ENCODE data around the gene KIAA0040. TPM values are rescaled to one million over a fixed set of nuclear protein-coding genes. Genes with fewer than 3 reads are reported as not detected.

Gene KIAA0040
- total and polyA plus RNA-seq, 4 donors: 4.6 to 12.0 (median 5.7) TPM

GRCh38 chr1:175179837-175180590 lies 12.6 kb downstream of the KIAA0040 start:
- H3K4me1 ChIP-seq (ENCODE audit: control insufficient read depth in 4 of 4, insufficient read depth in 4 of 4, low read length in 3 of 4): no peaks in the 10 kb centered on the region

GRCh38 chr1:175178456-175178855 lies 14.1 kb downstream of the KIAA0040 start:
- DNase-seq (ENCODE audit: low spot score): no peak
- Histone ChIP-seq H3K9ac (ENCODE audit: low read depth in 1 of 2, low read length in 2 of 2) (no peak overlapping the region), H3K4me3 (ENCODE audit: low read depth in 1 of 3, low read length in 3 of 3) (no peak overlapping the region), H3K36me3 (ENCODE audit: control insufficient read depth in 4 of 4, insufficient read depth in 3 of 4, low read depth in 1 of 4, low read length in 3 of 4) (peaks cover 0 to 25% (median 16%) of the 10 kb centered on the region in 4 donors), H3K27me3 (ENCODE audit: control insufficient read depth in 4 of 4, insufficient read depth in 4 of 4, low read length in 3 of 4) (no peaks in the 10 kb centered on the region), H3K27ac (ENCODE audit: low read depth in 1 of 2, low read length in 2 of 2) (no peak overlapping the region), H3K4me1 (ENCODE audit: control insufficient read depth in 4 of 4, insufficient read depth in 4 of 4, low read length in 3 of 4) (no peaks in the 10 kb centered on the region), H3K9me3 (ENCODE audit: control insufficient read depth in 4 of 4, low read length in 3 of 4) (no peaks in the 10 kb centered on the region)
- 88% methylated on average over 3 of the region's 3 CpGs for WGBS
- TF ChIP-seq JUND (IDR thresholded peaks at IDR 0.05): no peak
- no peak for TF ChIP-seq GABPA (IDR thresholded peaks at IDR 0.05 in 1 of 2, conservative IDR thresholded peaks at IDR 0.05 in 1 of 2)
- no peak for TF ChIP-seq FOXA1 (IDR thresholded peaks at IDR 0.05)
- TF ChIP-seq FOXA2 (IDR thresholded peaks at IDR 0.05): no peak
- no peak for TF ChIP-seq HNF4G (IDR thresholded peaks at IDR 0.05)
- TF ChIP-seq REST (IDR thresholded peaks at IDR 0.05): no peak
- TF ChIP-seq NR2F2 (IDR thresholded peaks at IDR 0.05): no peak

More at GRCh38 chr1:175179837-175180590, 12.6 kb downstream of the KIAA0040 start:
- DNase-seq (ENCODE audit: low spot score): no peak
- no peaks in the 10 kb centered on the region for H3K9me3 ChIP-seq (ENCODE audit: control insufficient read depth in 4 of 4, low read length in 3 of 4)
- no peaks in the 10 kb centered on the region for H3K27me3 ChIP-seq (ENCODE audit: control insufficient read depth in 4 of 4, insufficient read depth in 4 of 4, low read length in 3 of 4)
- TF ChIP-seq RXRA (IDR thresholded peaks at IDR 0.05): no peak
- H3K9ac ChIP-seq (ENCODE audit: low read depth in 1 of 2, low read length in 2 of 2): no peak overlapping the region
- no peak overlapping the region for H3K4me3 ChIP-seq (ENCODE audit: low read depth in 1 of 3, low read length in 3 of 3)
- 97% methylated on average over 2 of the region's 2 CpGs for WGBS
- no peak overlapping the region for H3K27ac ChIP-seq (ENCODE audit: low read depth in 1 of 2, low read length in 2 of 2)
- peaks cover 0 to 25% (median 13%) of the 10 kb centered on the region in 4 donors for H3K36me3 ChIP-seq (ENCODE audit: control insufficient read depth in 4 of 4, insufficient read depth in 3 of 4, low read depth in 1 of 4, low read length in 3 of 4)

GRCh38 chr1:175178056-175178455 lies 14.5 kb downstream of the KIAA0040 start:
- Histone ChIP-seq H3K4me3 (ENCODE audit: low read depth in 1 of 3, low read length in 3 of 3) (no peak overlapping the region), H3K27me3 (ENCODE audit: control insufficient read depth in 4 of 4, insufficient read depth in 4 of 4, low read length in 3 of 4) (no peaks in the 10 kb centered on the region), H3K4me1 (ENCODE audit: control insufficient read depth in 4 of 4, insufficient read depth in 4 of 4, low read length in 3 of 4) (no peaks in the 10 kb centered on the region), H3K9ac (ENCODE audit: low read depth in 1 of 2, low read length in 2 of 2) (no peak overlapping the region), H3K27ac (ENCODE audit: low read depth in 1 of 2, low read length in 2 of 2) (no peak overlapping the region), H3K36me3 (ENCODE audit: control insufficient read depth in 4 of 4, insufficient read depth in 3 of 4, low read depth in 1 of 4, low read length in 3 of 4) (peaks cover 0 to 26% (median 17%) of the 10 kb centered on the region in 4 donors), H3K9me3 (ENCODE audit: control insufficient read depth in 4 of 4, low read length in 3 of 4) (no peaks in the 10 kb centered on the region)
- 97% methylated on average over 1 of the region's 1 CpG for WGBS
- DNase-seq (ENCODE audit: low spot score): no peak
- TF ChIP-seq YY1 (IDR thresholded peaks at IDR 0.05): no peak
- no peak for TF ChIP-seq ATF3 (IDR thresholded peaks at IDR 0.05)
- no peak for TF ChIP-seq SP1 (IDR thresholded peaks at IDR 0.05)
- TF ChIP-seq REST (IDR thresholded peaks at IDR 0.05): no peak
- TF ChIP-seq RAD21 (IDR thresholded peaks at IDR 0.05): no peak
- TF ChIP-seq CTCF (IDR thresholded peaks at IDR 0.05; ENCODE audit: low read depth, low read length, missing input control): no peak
- no peak for TF ChIP-seq EGR1 (IDR thresholded peaks at IDR 0.05; ENCODE audit: low read depth in 2 of 2)
- no peak for TF ChIP-seq JUND (IDR thresholded peaks at IDR 0.05)
- TF ChIP-seq HNF4G (IDR thresholded peaks at IDR 0.05): no peak
- TF ChIP-seq RXRA (IDR thresholded peaks at IDR 0.05): no peak
